H9 (cell line): Measurements from ENCODE around the gene OR5A2. TPM values are rescaled to one million over a fixed set of nuclear protein-coding genes. Genes with fewer than 3 reads are reported as not detected.

Experiments
- DNase-seq: peaks from one replicate; pipeline ENCODE4 v3.0.0-alpha.2; 2017
- H2AFZ ChIP-seq: one replicate; pipeline ENCODE4 v1.6.1; 2013; ENCODE audit warnings: mild to moderate bottlenecking, low read length, control low read depth, moderate library complexity
- H2AK5ac ChIP-seq: 2 replicates; pipeline ENCODE4 v1.6.1; 2013; ENCODE audit warnings: low read length, control low read depth, mixed read lengths; ENCODE audit not compliant: insufficient read length
- H2BK120ac ChIP-seq: one replicate; pipeline ENCODE4 v1.6.1; 2013; ENCODE audit warnings: low read depth, mild to moderate bottlenecking, low read length, control low read depth, inconsistent platforms; ENCODE audit not compliant: poor library complexity, severe bottlenecking
- H2BK12ac ChIP-seq: 2 replicates; pipeline ENCODE4 v1.6.1; 2013; ENCODE audit warnings: low read length, control low read depth, mixed read lengths, low read depth; ENCODE audit not compliant: insufficient read length
- H2BK15ac ChIP-seq: 2 replicates; pipeline ENCODE4 v1.6.1; 2013; ENCODE audit warnings: low read depth, low read length, control low read depth
- H2BK20ac ChIP-seq: one replicate; pipeline ENCODE4 v1.6.1; 2013; ENCODE audit warnings: low read depth, mild to moderate bottlenecking, low read length, control low read depth, inconsistent platforms; ENCODE audit not compliant: poor library complexity, severe bottlenecking
- H2BK5ac ChIP-seq: 2 replicates; pipeline ENCODE4 v1.6.1; 2013; ENCODE audit warnings: low read length, control low read depth, mixed read lengths; ENCODE audit not compliant: insufficient read length
- H3K14ac ChIP-seq: 2 replicates; pipeline ENCODE4 v1.6.1; 2013; ENCODE audit warnings: low read length, control low read depth; ENCODE audit not compliant: insufficient read depth
- H3K18ac ChIP-seq: 2 replicates; pipeline ENCODE4 v1.6.1; 2013; ENCODE audit warnings: low read depth, mild to moderate bottlenecking, mixed read lengths, low read length, control low read depth; ENCODE audit not compliant: insufficient read length
- H3K23ac ChIP-seq: 2 replicates; pipeline ENCODE4 v1.6.1; 2013; ENCODE audit warnings: low read length, control low read depth, mixed read lengths, low read depth; ENCODE audit not compliant: insufficient read length
- H3K23me2 ChIP-seq: 2 replicates; pipeline ENCODE4 v1.6.1; 2013; ENCODE audit warnings: low read depth, mild to moderate bottlenecking, mixed read lengths, low read length, control low read depth; ENCODE audit not compliant: insufficient read length, poor library complexity, severe bottlenecking
- H3K27ac ChIP-seq: 2 replicates; pipeline ENCODE4 v1.5.1; 2013; ENCODE audit warnings: low read length, control low read depth, mixed read lengths, low read depth; ENCODE audit not compliant: insufficient read length
- H3K27me3 ChIP-seq: 2 replicates; pipeline ENCODE4 v1.6.1; 2013; ENCODE audit warnings: low read length, control low read depth, inconsistent platforms; ENCODE audit not compliant: insufficient read depth
- H3K4ac ChIP-seq: 2 replicates; pipeline ENCODE4 v1.6.1; 2013; ENCODE audit warnings: low read depth, mild to moderate bottlenecking, control low read depth, inconsistent platforms, low read length, moderate library complexity
- H3K4me1 ChIP-seq: 2 replicates; pipeline ENCODE4 v1.6.1; 2013; ENCODE audit warnings: low read length, control low read depth, inconsistent platforms; ENCODE audit not compliant: insufficient read depth
- H3K4me2 ChIP-seq: 2 replicates; pipeline ENCODE4 v1.6.1; 2013; ENCODE audit warnings: low read length, control low read depth, mixed read lengths; ENCODE audit not compliant: insufficient read length, insufficient read depth
- H3K56ac ChIP-seq: 2 replicates; pipeline ENCODE4 v1.6.1; 2013; ENCODE audit warnings: low read depth, mild to moderate bottlenecking, mixed read lengths, low read length, control low read depth; ENCODE audit not compliant: insufficient read length
- H3K79me1 ChIP-seq: 2 replicates; pipeline ENCODE4 v1.6.1; 2013; ENCODE audit warnings: low read depth, mild to moderate bottlenecking, moderate library complexity, low read length, control low read depth, inconsistent platforms; ENCODE audit not compliant: insufficient read depth, poor library complexity, severe bottlenecking
- H3K79me2 ChIP-seq: 2 replicates; pipeline ENCODE4 v1.6.1; 2013; ENCODE audit warnings: low read length, control low read depth, inconsistent platforms; ENCODE audit not compliant: insufficient read depth
- H3K9ac ChIP-seq: 2 replicates; pipeline ENCODE4 v1.6.1; 2013; ENCODE audit warnings: low read length, control low read depth, mixed read lengths; ENCODE audit not compliant: insufficient read length; ENCODE audit errors: extremely low read depth
- H3K9me3 ChIP-seq: one replicate; pipeline ENCODE4 v1.6.1; 2013; ENCODE audit warnings: low read depth, low read length, inconsistent platforms; ENCODE audit not compliant: control insufficient read depth
- H3T11ph ChIP-seq: one replicate; pipeline ENCODE4 v1.6.1; 2013; ENCODE audit warnings: mild to moderate bottlenecking, low read length, control low read depth, inconsistent platforms
- H4K20me1 ChIP-seq: one replicate; pipeline ENCODE4 v1.6.1; 2013; ENCODE audit not compliant: control insufficient read depth, insufficient read length, insufficient read depth
- H4K5ac ChIP-seq: 2 replicates; pipeline ENCODE4 v1.6.1; 2013; ENCODE audit warnings: low read depth, mild to moderate bottlenecking, mixed read lengths, low read length, control low read depth; ENCODE audit not compliant: insufficient read length
- H4K8ac ChIP-seq: replicated peaks from 2 replicates; pipeline ENCODE4 v1.6.1; 2013; ENCODE audit warnings: low read length, control low read depth, mixed read lengths, low read depth; ENCODE audit not compliant: insufficient read length
- H4K91ac ChIP-seq: 2 replicates; pipeline ENCODE4 v1.6.1; 2013; ENCODE audit warnings: low read depth, mild to moderate bottlenecking, moderate library complexity, mixed read lengths, low read length, control low read depth; ENCODE audit not compliant: insufficient read length
- H3K27ac Mint-ChIP-seq, 3 experiments: 2 replicates in 2 of 3; 3 replicates in 1 of 3; pipeline ENCODE4 v1.8.0; 2020 to 2021; ENCODE audit warnings: mixed read lengths in 3 of 3, mild to moderate bottlenecking in 1 of 3, moderate library complexity in 1 of 3
- H3K27me3 Mint-ChIP-seq: 2 replicates; pipeline ENCODE4 v1.8.0; 2021; ENCODE audit warnings: low read depth, mild to moderate bottlenecking, moderate library complexity, mixed read lengths
- H3K36me3 Mint-ChIP-seq, 3 experiments: 2 replicates in 2 of 3; 3 replicates in 1 of 3; pipeline ENCODE4 v1.8.0; 2020 to 2021; ENCODE audit warnings: low read depth in 3 of 3, mixed read lengths in 3 of 3; ENCODE audit not compliant: insufficient read depth in 1 of 3
- H3K4me1 Mint-ChIP-seq, 2 experiments: 2 replicates each; pipeline ENCODE4 v1.8.0; 2020; ENCODE audit warnings: mixed read lengths in 2 of 2
- H3K4me3 Mint-ChIP-seq, 2 experiments: 2 replicates in 1 of 2; 3 replicates in 1 of 2; pipeline ENCODE4 v1.8.0; 2020 to 2021; ENCODE audit warnings: mild to moderate bottlenecking in 2 of 2, mixed read lengths in 2 of 2, moderate library complexity in 1 of 2
- H3K9me3 Mint-ChIP-seq, 2 experiments: 2 replicates in 1 of 2; 3 replicates in 1 of 2; pipeline ENCODE4 v1.8.0; 2020; ENCODE audit warnings: mild to moderate bottlenecking in 2 of 2, mixed read lengths in 2 of 2, moderate library complexity in 1 of 2
- CTCF ChIP-seq: fragments of 200-600 bp; sonication (generic); conservative IDR thresholded peaks from 3 replicates; pipeline ENCODE4 v1.8.0; 2021; ENCODE audit warnings: antibody characterized with exemption, mild to moderate bottlenecking
- WGBS: extraction: QIAGEN DNeasy Blood & Tissue Kit; methylation state at CpG from one replicate; pipeline ENCODE4 v1.1.7; 2013; ENCODE audit warnings: missing lambda C conversion rate, low lambda C conversion rate, mixed read lengths; ENCODE audit not compliant: insufficient read length; ENCODE audit errors: extremely low coverage; 5-methylcytosine and 5-hydroxymethylcytosine counted together
- total RNA-seq: library from RNA; stranded (reverse); gene quantifications from 2 replicates; pipeline ENCODE4 v1.2.1, GENCODE V29; 2021

The OR5A2 gene
- total RNA-seq, 1 experiment from 2014 or later, result not detected

DNA sequence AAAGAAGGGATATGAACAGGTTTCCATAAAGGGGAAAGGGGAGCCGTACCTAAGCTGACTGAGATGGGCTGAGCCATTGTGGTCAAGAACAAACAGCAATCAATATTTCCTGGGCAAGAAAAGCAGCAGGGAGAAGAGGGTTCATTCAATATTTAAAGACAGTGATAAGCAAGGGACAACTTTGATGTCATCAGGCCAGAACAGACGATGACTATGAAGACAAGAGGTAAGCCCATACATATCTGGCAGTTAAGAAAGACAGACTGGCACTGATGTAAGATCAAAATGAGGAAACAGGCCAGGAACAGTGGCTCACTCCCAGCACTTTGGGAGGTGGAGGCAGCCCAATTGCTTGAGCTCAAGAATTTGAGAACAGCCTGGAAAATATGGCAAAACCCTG lies 2.4 kb downstream of the OR5A2 start:
- TF ChIP-seq CTCF, result no peak
- H3K27me3 Mint-ChIP-seq, result no peaks in the 10 kb centered on the region

More for the DNA sequence above, 2.4 kb downstream of the OR5A2 start:
- H3K36me3 Mint-ChIP-seq, result no peaks in the 10 kb centered on the region
- Histone ChIP-seq H3K9me3 (no peaks in the 10 kb centered on the region), H3K4me1 (peaks cover 5% of the 10 kb centered on the region; the same call in 1 of the 2 replicates), H4K8ac (no peak overlapping the region), H3K4me2 (no peak overlapping the region), H4K91ac (no peak overlapping the region), H3K27me3 (no peaks in the 10 kb centered on the region), H3K79me1 (no peaks in the 10 kb centered on the region), H2BK5ac (no peak overlapping the region), H3K23me2 (no peaks in the 10 kb centered on the region), H2BK20ac (no peak overlapping the region), H3K4ac (no peak overlapping the region), H2AK5ac (no peak overlapping the region), H3K18ac (no peak overlapping the region), H4K20me1 (no peaks in the 10 kb centered on the region), H2BK12ac (no peak overlapping the region), H2AFZ (no peak overlapping the region), H3K56ac (no peak overlapping the region), H3K14ac (no peak overlapping the region), H3T11ph (no peak overlapping the region), H2BK120ac (no peak overlapping the region), H4K5ac (no peak overlapping the region), H3K23ac (no peak overlapping the region), H3K27ac (no peak overlapping the region), H3K9ac (no peak overlapping the region), H2BK15ac (no peak overlapping the region), H3K79me2 (no peaks in the 10 kb centered on the region)
- peaks cover 0 to 4% of the 10 kb centered on the region in 2 experiments; a peak in 4 of 5 replicates for H3K9me3 Mint-ChIP-seq
- H3K27ac Mint-ChIP-seq, result no peak overlapping the region
- no peak overlapping the region for H3K4me3 Mint-ChIP-seq
- WGBS, result no CpG with 5 or more reads among the region's 2 CpGs
- DNase-seq, result no peak
- peaks cover 26 to 28% of the 10 kb centered on the region in 2 experiments for H3K4me1 Mint-ChIP-seq
